ENCODE measurements around the gene DSCAM.

Gene DSCAM

GRCh38 chr21:40689840-40690360, 157.1 kb downstream of the DSCAM start:
- DNase-seq, result no peak

DNA sequence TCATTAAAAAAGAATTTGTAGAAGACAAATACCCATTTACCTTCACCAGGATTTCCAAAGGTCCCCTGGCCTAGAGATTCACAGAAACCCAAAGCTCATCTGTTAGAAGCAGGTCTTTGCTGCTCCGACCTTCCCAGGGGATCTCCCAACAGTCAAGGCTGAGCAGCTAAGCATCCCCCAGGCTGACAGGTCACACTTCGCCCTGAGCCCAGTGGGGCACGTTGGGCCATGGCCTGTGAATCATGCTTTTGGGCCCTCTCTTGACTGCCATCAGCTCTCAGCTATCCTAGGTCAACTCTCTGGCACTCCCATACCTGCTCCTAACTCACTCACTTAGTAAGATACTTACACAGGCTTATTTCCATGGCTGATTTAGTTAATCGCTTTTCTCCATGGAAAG, 157.7 kb downstream of the DSCAM start:
- DNase-seq, result no peak

- DNase-seq, result no peak
These were observed 158.7 kb downstream of the DSCAM start for GRCh38 chr21:40688106-40688864.

- no peak for DNase-seq
These were observed 159.3 kb downstream of the DSCAM start for GRCh38 chr21:40687625-40688024.

GRCh38 chr21:40686526-40686925, 160.4 kb downstream of the DSCAM start:
- DNase-seq, result no peak

- DNase-seq, result no peak
These were observed 161.8 kb downstream of the DSCAM start for GRCh38 chr21:40685141-40685540.

GRCh38 chr21:40684726-40685125, 162.2 kb downstream of the DSCAM start:
- no peak for DNase-seq

DNA sequence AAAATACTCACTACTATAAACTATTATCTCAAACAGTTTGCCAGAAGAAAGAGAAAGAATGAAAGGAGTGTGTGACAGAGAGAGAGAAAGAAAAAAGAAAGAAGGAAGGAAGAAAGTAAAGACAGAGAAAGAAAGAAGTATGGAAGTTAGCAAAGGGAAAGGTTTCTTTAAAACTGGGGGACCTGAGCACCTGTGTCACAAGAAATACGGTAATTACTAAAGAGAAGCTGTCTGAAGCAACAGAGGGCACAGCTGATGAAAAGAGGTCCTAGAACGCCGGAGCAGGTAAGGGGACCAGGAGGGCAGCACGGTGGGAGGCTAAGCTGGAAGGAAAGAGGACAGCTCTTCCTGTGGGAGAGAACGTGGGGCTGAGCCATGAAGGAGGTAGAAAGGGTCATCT, 163.6 kb downstream of the DSCAM start:
- DNase-seq, result no peak

DNA sequence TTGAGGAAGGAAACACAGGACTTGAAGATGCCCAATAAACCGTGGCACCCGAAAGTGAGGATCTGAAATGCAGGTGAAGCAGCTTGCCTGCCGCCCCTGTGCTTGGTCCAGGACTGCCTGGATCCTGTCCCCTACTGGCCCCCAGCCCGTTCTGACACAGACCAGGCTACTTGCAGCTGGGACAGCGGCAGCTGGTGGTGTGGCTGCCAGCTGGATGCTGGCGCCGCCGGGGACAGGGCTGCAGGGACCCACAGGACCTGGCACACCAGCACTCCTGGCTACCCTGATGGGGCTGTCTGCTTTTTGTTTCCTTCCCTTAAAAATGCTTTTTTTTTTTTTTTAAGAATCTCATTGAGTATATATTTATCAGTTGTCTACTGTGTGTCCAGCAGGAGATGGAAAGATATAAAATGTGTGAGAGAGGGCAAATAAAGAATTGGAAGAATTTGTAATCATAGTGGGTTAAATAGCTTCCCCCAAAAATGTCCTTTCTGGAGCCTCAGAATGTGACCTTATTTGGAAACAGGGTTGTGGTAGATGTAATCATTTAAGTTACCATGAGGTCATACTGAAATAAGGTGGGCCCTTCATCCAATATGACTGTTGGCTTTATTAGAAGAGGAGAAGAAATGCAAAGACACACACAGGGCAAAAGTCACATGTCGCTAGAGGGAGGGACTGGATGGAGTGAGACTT, 165.6 kb downstream of the DSCAM start:
- DNase-seq, result no peak

DNA sequence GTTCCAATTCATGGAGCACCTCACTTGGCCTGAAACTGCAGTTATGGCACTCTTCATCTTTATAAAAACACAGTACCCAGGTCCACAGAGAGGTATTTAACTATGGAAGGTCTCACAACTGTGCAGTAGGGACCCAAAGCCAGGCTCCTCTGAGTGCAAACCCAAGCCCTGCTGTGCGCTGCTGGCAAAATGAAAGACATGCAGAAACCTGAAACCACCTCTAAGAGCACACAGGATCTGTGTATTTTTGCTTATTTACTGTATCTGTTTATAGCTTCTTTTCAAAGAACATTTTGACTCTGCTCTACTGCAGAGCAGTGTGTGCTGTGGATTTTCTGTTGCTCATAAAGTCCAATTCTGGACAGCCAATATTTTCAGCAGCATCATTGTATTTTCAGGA, 166.6 kb downstream of the DSCAM start:
- no peak for DNase-seq

DNA sequence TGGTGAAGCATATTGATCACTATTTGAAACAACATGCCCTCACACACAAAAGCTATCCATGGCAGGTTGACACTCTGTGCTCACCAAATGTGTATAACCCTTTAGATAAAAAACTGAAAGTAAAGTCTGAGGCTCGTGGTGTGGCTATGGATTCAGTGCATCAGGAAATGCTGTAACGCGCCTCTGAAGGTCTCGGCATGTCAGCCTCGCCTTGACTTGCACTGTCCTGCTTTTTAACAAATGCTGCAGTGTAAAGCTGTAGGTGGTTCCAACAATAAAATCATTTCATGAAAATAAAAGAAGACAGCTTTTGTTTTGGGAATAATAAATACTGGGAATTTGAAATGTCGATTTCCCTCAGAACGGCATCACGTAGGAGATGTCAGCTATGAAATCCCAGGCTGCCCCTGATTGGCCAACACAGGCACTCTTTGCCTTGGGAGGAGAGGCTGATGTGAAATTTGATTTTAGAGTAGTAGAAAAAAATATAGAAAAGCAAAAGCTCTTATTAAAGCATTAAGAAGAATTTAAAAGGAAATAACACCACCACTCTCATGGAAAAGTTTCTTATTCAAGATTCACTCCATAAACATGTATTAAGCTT, 168.2 kb downstream of the DSCAM start:
- DNase-seq, result no peak

- DNase-seq, result no peak
These were observed 171.9 kb downstream of the DSCAM start for GRCh38 chr21:40675017-40675416.

DNA sequence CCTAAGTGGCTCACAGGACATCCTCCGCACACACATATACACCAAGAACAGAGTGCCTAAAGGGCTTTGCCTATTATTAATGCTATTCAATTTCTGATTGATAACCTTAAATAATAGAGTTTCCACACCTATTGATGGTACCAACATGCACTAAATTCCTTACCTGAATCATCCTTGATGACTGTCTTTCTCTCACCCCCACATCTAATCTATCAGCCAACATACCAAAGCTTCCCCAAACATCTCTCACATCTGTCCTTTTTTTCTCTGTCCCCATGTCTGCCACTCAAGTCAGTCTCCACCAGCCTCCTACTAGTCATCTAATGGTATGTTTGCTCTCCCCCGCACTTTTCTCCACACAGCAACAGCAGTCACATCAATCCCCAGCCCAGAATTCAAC, 174.4 kb downstream of the DSCAM start:
- DNase-seq, result no peak

DNA sequence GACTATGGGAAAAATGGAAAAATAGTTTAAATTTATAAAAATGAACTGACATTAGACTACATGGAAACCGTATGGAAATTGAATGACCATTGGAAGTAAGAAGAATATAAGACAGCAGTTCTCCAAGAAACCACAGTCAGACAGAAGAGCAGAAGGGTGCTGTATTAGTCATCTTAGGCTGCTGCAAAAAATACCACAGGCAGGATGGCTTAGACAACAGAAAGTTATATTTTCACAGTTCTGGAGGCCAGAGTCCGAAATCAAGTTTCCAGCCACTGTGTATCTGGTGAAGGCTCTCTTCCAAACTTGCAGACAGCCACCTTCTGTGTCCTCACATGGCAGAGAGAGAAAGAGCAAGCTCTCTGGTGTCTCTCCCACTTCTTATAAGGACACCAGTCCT, 175.2 kb downstream of the DSCAM start:
- DNase-seq, result no peak

DNA sequence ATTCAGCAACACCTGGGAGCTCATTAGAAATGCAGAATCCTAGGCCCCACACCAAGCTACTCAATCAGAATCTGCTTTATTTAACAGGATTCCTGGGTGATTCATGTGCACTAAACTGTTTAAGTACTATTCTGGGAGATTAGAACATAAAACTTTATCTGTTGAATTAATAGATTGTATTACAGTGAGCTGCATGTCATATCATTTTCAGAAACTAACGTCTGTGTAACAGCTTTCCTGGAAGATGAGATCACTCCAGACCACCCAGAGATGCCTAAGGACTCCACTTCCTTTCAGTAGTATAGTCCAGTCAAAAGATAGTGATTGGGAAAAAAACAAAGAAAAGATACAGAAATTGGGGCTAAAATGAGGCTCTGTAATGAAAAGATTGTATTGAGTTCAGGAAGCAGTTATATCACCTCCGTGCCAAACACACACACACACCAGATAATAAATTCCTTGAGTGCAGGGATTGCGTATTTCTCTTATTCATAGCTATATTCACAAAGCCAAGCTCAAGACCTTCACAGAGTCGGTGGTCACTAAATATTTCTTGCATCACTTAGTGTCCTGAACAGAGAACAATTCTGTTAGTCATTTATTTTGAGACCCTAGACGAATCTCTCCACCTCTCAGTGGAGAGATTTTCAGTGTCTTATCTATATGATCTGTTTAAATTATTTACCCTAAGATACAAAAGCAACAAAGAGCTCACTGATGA, 178.2 kb downstream of the DSCAM start:
- no peak for DNase-seq

- no peak for DNase-seq
These were observed 179.0 kb downstream of the DSCAM start for GRCh38 chr21:40667967-40668366.

DNA sequence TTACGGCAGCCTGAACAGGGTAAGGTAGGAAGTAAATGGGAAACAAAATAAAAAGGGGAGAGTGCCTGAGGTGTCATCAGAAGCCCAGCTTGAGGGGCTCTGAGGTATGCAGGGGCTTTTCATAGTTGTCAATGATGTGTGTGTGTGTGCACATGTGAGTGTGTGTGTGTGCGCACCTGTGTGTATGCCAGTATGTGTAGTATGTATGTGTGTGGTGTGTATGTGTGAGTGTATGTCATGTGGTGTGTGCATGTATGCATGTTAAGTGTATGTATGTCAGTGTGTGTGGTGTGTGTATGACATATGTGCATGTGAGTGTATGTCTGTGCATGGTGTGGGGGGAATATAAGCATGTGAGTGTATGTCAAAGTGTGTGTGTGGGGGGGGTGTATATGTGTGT, 184.1 kb downstream of the DSCAM start:
- no peak for DNase-seq

GRCh38 chr21:40660461-40660860, 186.5 kb downstream of the DSCAM start:
- no peak for DNase-seq

DNA sequence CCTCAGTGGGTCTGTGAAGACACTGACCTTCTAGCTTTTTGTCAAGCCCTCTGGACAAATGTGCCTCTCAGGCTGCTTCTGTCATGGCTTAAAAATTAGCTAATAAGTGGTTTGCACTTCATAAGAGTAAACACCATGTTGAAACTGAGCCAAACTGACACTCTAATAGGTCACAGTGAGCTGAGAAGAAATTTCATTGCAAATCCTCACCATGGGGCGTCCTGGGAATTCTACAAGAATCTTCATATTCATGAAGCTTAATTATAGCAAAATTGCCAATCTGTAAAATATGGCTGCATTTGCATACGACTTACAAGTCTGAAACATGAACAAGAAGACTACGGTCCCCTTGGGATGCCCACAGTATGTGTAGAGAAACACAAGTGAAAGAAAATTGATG, 188.6 kb downstream of the DSCAM start:
- no peak for DNase-seq

DNA sequence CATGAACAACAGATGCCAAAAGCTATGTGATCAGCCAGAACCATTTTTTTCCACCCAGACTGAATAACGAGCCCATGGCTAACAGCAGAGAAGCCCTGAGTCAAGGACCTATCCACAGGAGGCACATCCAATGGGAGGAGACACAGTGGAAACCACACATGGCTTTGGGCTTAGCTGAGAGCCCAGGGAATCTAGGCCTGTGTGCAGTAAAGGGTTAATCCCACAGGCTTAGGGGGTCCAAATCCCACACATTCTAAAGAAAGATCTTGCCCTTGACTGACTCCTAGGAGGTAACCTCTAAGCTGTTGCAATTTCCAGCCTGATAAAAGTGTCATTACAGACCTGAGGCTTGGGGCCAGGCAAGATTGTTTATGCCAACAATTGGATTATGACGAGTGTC, 194.5 kb downstream of the DSCAM start:
- DNase-seq, result no peak

DNA sequence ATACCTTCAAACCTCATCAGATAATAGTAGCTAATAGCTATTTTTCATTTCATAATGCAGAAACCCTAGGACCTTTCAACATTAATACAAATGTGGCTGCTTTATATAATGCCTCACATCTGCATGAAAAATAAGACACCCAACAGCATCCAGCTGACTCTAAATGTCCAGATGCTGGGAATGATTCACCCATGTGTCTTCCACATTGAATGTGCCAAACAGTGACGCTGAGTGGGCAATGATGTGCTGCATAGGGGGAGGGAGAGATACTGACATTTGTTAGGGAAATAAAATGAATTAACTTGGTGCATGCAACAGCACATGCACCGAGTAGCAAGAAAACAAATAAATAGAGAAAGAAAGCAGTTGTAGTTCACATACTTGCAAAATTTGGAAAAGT, 199.3 kb downstream of the DSCAM start:
- no peak for DNase-seq

DNA sequence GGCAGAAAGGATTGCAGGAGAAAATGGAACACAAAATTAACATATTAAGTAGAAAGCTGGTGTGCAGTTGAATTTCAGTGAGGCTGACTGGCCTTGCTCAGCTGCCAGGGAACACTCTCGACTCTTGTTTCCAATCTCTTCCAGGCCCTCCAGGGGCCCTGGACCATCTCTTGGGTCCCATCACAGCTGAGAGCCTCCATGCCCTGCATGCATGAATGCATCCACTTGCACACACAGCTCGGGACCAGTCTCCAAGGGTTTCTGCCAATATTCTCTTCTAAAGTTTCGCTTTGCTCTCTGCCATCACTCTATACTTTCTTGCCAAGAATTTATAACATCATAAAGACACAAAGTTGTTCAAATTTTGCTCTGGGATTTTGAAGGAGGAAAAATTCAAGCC, 200.3 kb downstream of the DSCAM start:
- no peak for DNase-seq

GRCh38 chr21:40641042-40641441, 205.9 kb downstream of the DSCAM start:
- no peak for DNase-seq
